ENCODE measurements around the gene CLECL1. TPM values are rescaled to one million over a fixed set of nuclear protein-coding genes. Genes with fewer than 3 reads are reported as not detected.

Gene CLECL1
- total RNA-seq, result under 1 TPM in 1 of 4 donors, not detected in 3; 0.83 TPM

DNA sequence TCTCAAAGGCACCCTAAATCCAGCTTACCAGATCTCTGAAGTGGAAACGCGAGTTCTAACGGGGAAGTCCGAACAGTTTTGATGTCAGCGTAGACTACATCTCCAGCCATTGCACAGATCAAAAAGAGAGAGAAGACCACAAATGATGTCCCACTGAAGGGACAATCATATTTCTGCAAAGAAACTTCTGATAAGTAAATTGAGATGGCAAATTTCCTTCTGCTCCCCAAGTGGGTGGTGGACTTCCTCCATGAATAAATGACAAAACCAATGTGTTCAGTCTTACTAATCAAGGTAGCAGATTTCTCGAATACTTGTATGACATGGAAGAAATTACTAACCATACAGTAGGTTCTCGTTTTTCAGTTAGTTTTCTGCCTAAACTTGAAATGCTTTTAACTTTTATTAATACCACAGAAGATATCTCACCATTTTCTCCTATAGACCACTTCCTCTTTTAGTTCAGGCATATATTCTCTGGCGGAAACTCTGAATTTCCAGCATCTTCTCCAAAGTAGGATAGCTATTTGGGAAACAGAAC, at the start of gene CLECL1:
Gene CLECL1, minus strand, starts transcription at position 177 of the 541 bp plus-strand sequence.
- WGBS, result 76% methylated on average over 8 of the region's 8 CpGs
- Histone ChIP-seq H3K36me3 (no peaks in the 10 kb centered on the region), H3K27ac (replicated peaks in 1 of 4) (no peak within 1 kb of the TSS), H3K27me3 (no peaks in the 10 kb centered on the region), H3K4me3 (no peak within 1 kb of the TSS), H3K4me1 (peaks cover 0 to 6% (median 3%) of the 10 kb centered on the region in 4 donors), H3K9me3 (no peaks in the 10 kb centered on the region)
- no peak for TF ChIP-seq POLR2AphosphoS5 (IDR thresholded peaks at IDR 0.05)
- TF ChIP-seq EP300 (IDR thresholded peaks at IDR 0.05), result no peak
- no peak for TF ChIP-seq POLR2A (IDR thresholded peaks at IDR 0.05; ENCODE audit: low read depth)
- TF ChIP-seq CTCF (IDR thresholded peaks at IDR 0.05), result no peak
- DNase-seq (ENCODE audit: extremely low spot score), result no peak
- intact Hi-C loops (cut with DNase I), result no loop called here

GRCh38 chr12:9781360-9781759, 48.5 kb upstream of the CLECL1 start:
- no peak overlapping the region for H3K27ac ChIP-seq (replicated peaks in 1 of 4)
- H3K4me1 ChIP-seq, result no peaks in the 10 kb centered on the region
- H3K4me3 ChIP-seq, result no peak overlapping the region
- no peak for DNase-seq (ENCODE audit: extremely low spot score)
- no peaks in the 10 kb centered on the region for H3K9me3 ChIP-seq
- H3K27me3 ChIP-seq, result no peaks in the 10 kb centered on the region
- intact Hi-C loops (cut with DNase I), result no loop called here
- H3K36me3 ChIP-seq, result no peaks in the 10 kb centered on the region
- TF ChIP-seq CTCF (IDR thresholded peaks at IDR 0.05) (no peak), EP300 (IDR thresholded peaks at IDR 0.05) (no peak), POLR2A (IDR thresholded peaks at IDR 0.05; ENCODE audit: low read depth) (no peak), POLR2AphosphoS5 (IDR thresholded peaks at IDR 0.05) (no peak)
- WGBS, result 89% methylated on average over 2 of the region's 2 CpGs

DNA sequence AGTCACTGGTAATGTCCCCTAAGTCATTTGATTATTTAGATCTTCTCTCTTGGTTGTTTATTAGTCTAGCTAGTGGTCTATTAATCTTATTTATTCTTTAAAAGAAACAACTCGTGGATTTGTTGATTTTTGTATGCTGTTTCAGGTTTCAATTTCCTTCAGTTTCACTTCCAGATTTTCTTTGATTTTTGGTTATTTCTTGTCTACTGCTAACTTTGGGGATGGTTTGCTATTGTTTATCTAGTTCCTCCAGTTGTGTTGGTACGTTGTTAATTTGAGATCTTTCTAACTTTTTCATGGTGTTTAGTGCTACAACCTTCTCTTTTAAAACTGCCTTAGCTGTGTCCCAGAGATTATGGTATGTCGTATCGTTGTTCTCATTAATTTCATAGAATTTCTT, 46.3 kb upstream of the CLECL1 start:
- Histone ChIP-seq H3K27ac (replicated peaks in 1 of 4) (no peak overlapping the region), H3K27me3 (no peaks in the 10 kb centered on the region), H3K9me3 (no peaks in the 10 kb centered on the region), H3K4me3 (no peak overlapping the region), H3K36me3 (no peaks in the 10 kb centered on the region), H3K4me1 (no peaks in the 10 kb centered on the region)
- intact Hi-C loops (cut with DNase I), result no loop called here
- no peak for DNase-seq (ENCODE audit: extremely low spot score)
- TF ChIP-seq CTCF (IDR thresholded peaks at IDR 0.05), result no peak
- no peak for TF ChIP-seq POLR2A (IDR thresholded peaks at IDR 0.05; ENCODE audit: low read depth)
- TF ChIP-seq EP300 (IDR thresholded peaks at IDR 0.05), result no peak
- no peak for TF ChIP-seq POLR2AphosphoS5 (IDR thresholded peaks at IDR 0.05)
- WGBS, result 65% methylated on average over 4 of the region's 4 CpGs

DNA sequence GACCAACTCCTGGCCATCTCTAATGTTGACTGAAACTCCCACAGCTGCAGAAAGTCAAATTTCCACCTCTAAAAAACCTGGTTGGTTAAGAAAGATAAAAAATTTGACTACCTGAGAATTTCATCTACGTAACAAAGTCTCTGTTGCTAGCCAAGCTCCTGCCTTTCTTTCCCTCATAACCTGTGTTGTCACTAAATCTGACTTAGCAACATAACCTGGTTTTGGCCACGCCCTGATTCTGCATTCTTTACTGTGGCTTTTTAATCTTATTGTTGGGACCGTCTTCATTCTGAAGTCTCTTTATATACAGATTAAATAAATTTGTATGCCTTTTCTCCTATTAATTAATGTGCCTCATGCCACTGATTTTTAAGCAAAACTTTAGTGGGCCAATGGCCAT, 43.9 kb upstream of the CLECL1 start:
- WGBS, result 79% methylated on average over 3 of the region's 3 CpGs
- Histone ChIP-seq H3K27me3 (no peaks in the 10 kb centered on the region), H3K27ac (replicated peaks in 1 of 4) (no peak overlapping the region), H3K36me3 (no peaks in the 10 kb centered on the region), H3K4me3 (no peak overlapping the region), H3K4me1 (no peaks in the 10 kb centered on the region), H3K9me3 (no peaks in the 10 kb centered on the region)
- no peak for DNase-seq (ENCODE audit: extremely low spot score)
- intact Hi-C loops (cut with DNase I), result no loop called here
- TF ChIP-seq POLR2AphosphoS5 (IDR thresholded peaks at IDR 0.05) (no peak), POLR2A (IDR thresholded peaks at IDR 0.05; ENCODE audit: low read depth) (no peak)

DNA sequence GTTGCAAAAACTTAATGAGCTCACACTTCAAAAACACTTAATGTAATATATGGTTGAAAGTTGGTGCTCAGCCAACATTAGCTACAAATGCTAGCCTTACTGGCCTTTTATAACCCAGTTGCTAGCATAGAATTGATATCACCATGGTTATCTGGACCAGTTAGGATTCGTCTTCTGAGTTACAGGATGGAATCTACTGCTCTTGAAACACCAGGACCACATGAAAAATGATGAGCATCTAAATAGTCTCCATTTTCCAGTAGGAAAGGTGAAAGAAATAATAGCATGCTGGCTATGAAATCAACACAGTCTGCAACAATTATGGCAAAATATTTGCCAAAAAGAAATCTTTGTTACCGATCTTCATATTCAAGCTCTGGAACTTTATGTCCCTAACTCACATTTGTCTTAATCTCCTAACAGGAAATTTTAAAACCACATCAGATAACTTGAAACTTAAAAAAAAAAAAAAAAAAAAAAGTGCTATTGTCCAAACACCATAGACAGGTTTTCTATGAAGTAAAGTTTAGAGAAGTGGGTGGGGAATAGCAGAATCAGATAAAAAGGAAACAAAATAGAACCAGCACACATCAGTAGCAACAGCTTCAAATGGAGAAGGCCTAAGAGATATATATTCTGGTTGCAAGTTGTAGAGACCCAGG, 40.5 kb upstream of the CLECL1 start:
- no peak overlapping the region for H3K4me3 ChIP-seq
- no peak for DNase-seq (ENCODE audit: extremely low spot score)
- intact Hi-C loops (cut with DNase I), result no loop called here
- TF ChIP-seq POLR2A (IDR thresholded peaks at IDR 0.05; ENCODE audit: low read depth) (no peak), EP300 (IDR thresholded peaks at IDR 0.05) (no peak), POLR2AphosphoS5 (IDR thresholded peaks at IDR 0.05) (no peak), CTCF (IDR thresholded peaks at IDR 0.05) (no peak)
- H3K36me3 ChIP-seq, result no peaks in the 10 kb centered on the region
- H3K4me1 ChIP-seq, result no peaks in the 10 kb centered on the region
- H3K27ac ChIP-seq (replicated peaks in 1 of 4), result no peak overlapping the region
- 70% methylated on average over 2 of the region's 2 CpGs for WGBS
- H3K27me3 ChIP-seq, result no peaks in the 10 kb centered on the region
- no peaks in the 10 kb centered on the region for H3K9me3 ChIP-seq
